HepG2 (cell line): Measurements from ENCODE around the gene FMNL1. TPM values are rescaled to one million over a fixed set of nuclear protein-coding genes. Genes with fewer than 3 reads are reported as not detected.
A peak's percentile ranks its signal among the peaks of the same experiment; 100 is the strongest.

ENCODE experiments used
- CERS6 ChIP-seq: sonication (generic); formaldehyde crosslinking; IDR thresholded peaks from 2 replicates; pipeline ENCODE4 v1.5.0; 2020; ENCODE audit warnings: missing genetic modification reagents
- DR1 ChIP-seq: sonication (generic); formaldehyde crosslinking; IDR thresholded peaks from 2 replicates; pipeline ENCODE4 v1.8.0; 2021; ENCODE audit warnings: mild to moderate bottlenecking, missing genetic modification reagents, inconsistent platforms
- FOXP4 ChIP-seq: sonication (generic); formaldehyde crosslinking; IDR thresholded peaks from 2 replicates; pipeline ENCODE4 v1.4.0; 2020; ENCODE audit warnings: missing genetic modification reagents
- GMEB1 ChIP-seq: sonication (generic); formaldehyde crosslinking; IDR thresholded peaks from 2 replicates; pipeline ENCODE4 v1.5.1; 2020; ENCODE audit warnings: missing genetic modification reagents, mild to moderate bottlenecking, borderline replicate concordance
- HCFC1 ChIP-seq: fragments of 150-350 bp; IDR thresholded peaks from 2 replicates; pipeline ENCODE4 v1.6.1; 2014; ENCODE audit warnings: low read depth, low read length
- IKZF5 ChIP-seq: IDR thresholded peaks from 2 replicates; pipeline ENCODE4 v1.6.1; 2018; ENCODE audit warnings: missing genetic modification reagents, mild to moderate bottlenecking, missing compliant biosample characterization
- KLF15 ChIP-seq: sonication (generic); formaldehyde crosslinking; IDR thresholded peaks from 2 replicates; pipeline ENCODE4 v1.8.1; 2023; ENCODE audit warnings: borderline replicate concordance, mild to moderate bottlenecking, inconsistent platforms, missing genetic modification reagents, mixed read lengths
- MLXIP ChIP-seq: sonication (generic); formaldehyde crosslinking; IDR thresholded peaks from 2 replicates; pipeline ENCODE4 v1.9.0; 2021; ENCODE audit warnings: missing genetic modification reagents, borderline replicate concordance
- MTERF4 ChIP-seq: sonication (generic); formaldehyde crosslinking; IDR thresholded peaks from 2 replicates; pipeline ENCODE4 v1.8.0; 2023; ENCODE audit warnings: mild to moderate bottlenecking, missing genetic modification reagents
- PLSCR1 ChIP-seq: sonication (generic); formaldehyde crosslinking; IDR thresholded peaks from 2 replicates; pipeline ENCODE4 v1.5.0; 2020; ENCODE audit warnings: missing genetic modification reagents, mild to moderate bottlenecking, borderline replicate concordance
- SPEN ChIP-seq: sonication (generic); formaldehyde crosslinking; IDR thresholded peaks from 2 replicates; pipeline ENCODE4 v1.5.1; 2020; ENCODE audit warnings: low read depth, mild to moderate bottlenecking, missing genetic modification reagents
- TCF7 ChIP-seq: sonication (generic); IDR thresholded peaks from 2 replicates; pipeline ENCODE4 v1.6.1; 2016; ENCODE audit warnings: antibody characterized with exemption, low read depth
- ZBTB1 ChIP-seq: sonication (generic); formaldehyde crosslinking; IDR thresholded peaks from 2 replicates; pipeline ENCODE4 v1.4.0; 2020; ENCODE audit warnings: missing genetic modification reagents, borderline replicate concordance
- ZBTB34 ChIP-seq: sonication (generic); formaldehyde crosslinking; IDR thresholded peaks from 2 replicates; pipeline ENCODE4 v1.8.0; 2022; ENCODE audit warnings: mild to moderate bottlenecking, missing genetic modification reagents
- polyA plus RNA-seq, 8 experiments: library from polyadenylated mRNA; depleted of rRNA in 3 of 8; stranded (reverse) in 7 of 8; unstranded in 1 of 8; fragments of >200 nt; fragmentation: Illumina TruSeq in 4 of 8; extraction: Trizol in 4 of 8; gene quantifications; 2 replicates each; pipeline versions ENCODE4 v1.2.1 to v1.2.3, GENCODE V29; 2011 to 2016; ENCODE audit warnings: low read depth in 4 of 8, missing spikeins in 1 of 8, mixed read lengths in 1 of 8; ENCODE audit not compliant: insufficient read depth in 1 of 8
- total RNA-seq, 5 experiments: library from RNA; depleted of rRNA; stranded (reverse); fragments of >200 nt; fragmentation: Illumina TruSeq; extraction: Trizol; gene quantifications; 2 replicates each; pipeline ENCODE4 v1.2.3, GENCODE V29; 2016; ENCODE audit warnings: low read depth in 1 of 5

The FMNL1 gene
- total and polyA plus RNA-seq, 2 of the 13 experiments (the other 11 are each of a cell fraction or from before 2014, with no cell fraction given) = 0.53 to 0.70 TPM

- TF ChIP-seq MLXIP (CRISPR knock-in tag) (0 out of 2 replicates have a peak, but pooled peaks have one; percentile 20), GMEB1 (CRISPR knock-in tag) (peak; percentile 75; the same call in 1 of the 2 replicates), SPEN (CRISPR knock-in tag) (peak; percentile 72), DR1 (CRISPR knock-in tag) (peak; percentile 36; the same call in 1 of the 2 replicates), ZBTB34 (CRISPR knock-in tag) (peak; percentile 75; the same call in 1 of the 2 replicates), IKZF5 (CRISPR knock-in tag) (peak; percentile 93), ZBTB1 (CRISPR knock-in tag) (no peak), TCF7 (0 out of 2 replicates have a peak, but pooled peaks have one; percentile 20), KLF15 (CRISPR knock-in tag) (peak; percentile 73; the same call in 1 of the 2 replicates), PLSCR1 (CRISPR knock-in tag) (no peak), FOXP4 (CRISPR knock-in tag) (peak; percentile 69), HCFC1 (peak; percentile 48; the same call in 1 of the 2 replicates), CERS6 (CRISPR knock-in tag) (0 out of 2 replicates have a peak, but pooled peaks have one; percentile 32), MTERF4 (0 out of 2 replicates have a peak, but pooled peaks have one; percentile 53)
Observed at GRCh38 chr17:45197555-45198334, 23.9 kb upstream of the FMNL1 start (continued).
